B cell (primary cell): Measurements from ENCODE around the gene AXIN2. TPM values are rescaled to one million over a fixed set of nuclear protein-coding genes. Genes with fewer than 3 reads are reported as not detected.

Experiments used
- ATAC-seq: fragments of 200-7000 bp; cut with Tn5 transposase; one replicate; pipeline ENCODE4 v1.10.0; 2021; ENCODE audit warnings: low read depth, mild to moderate bottlenecking, moderate number of reproducible peaks, moderate library complexity
- CTCF ChIA-PET: fragments of 350-600 bp; sonication (Branson Sonifier 250); formaldehyde crosslinking; loops from one replicate; lab custom pipeline; 2021; ENCODE audit warnings: antibody characterized with exemption, inconsistent platforms; lab: Charles Lee
- POLR2A ChIA-PET: fragments of 350-600 bp; sonication (Branson Sonifier 250); formaldehyde crosslinking; loops from one replicate; lab custom pipeline; 2021; ENCODE audit warnings: antibody characterized with exemption; lab: Charles Lee
- DNase-seq: peaks from one replicate; pipeline ENCODE4 v3.0.0; 2013
- H2AFZ ChIP-seq: 2 replicates; pipeline ENCODE4 v1.6.1; 2012; ENCODE audit warnings: mild to moderate bottlenecking, low read depth, low read length; ENCODE audit not compliant: insufficient read depth, poor library complexity, severe bottlenecking
- H3K27ac ChIP-seq, 2 donors: 1 replicate in 1 of 2; 2 replicates in 1 of 2; pipeline ENCODE4 v1.5.1; 2012 to 2013; ENCODE audit warnings: low read length in 2 of 2, mild to moderate bottlenecking in 2 of 2, moderate library complexity in 1 of 2
- H3K27me3 ChIP-seq, 4 experiments: fragments of 200-600 bp in 1 of 4; sonication (generic) in 1 of 4; replicated peaks in 1 of 4; 1 replicate in 2 of 4; 2 replicates in 2 of 4; pipeline versions ENCODE4 v1.6.1 to v1.7.0; 2013 to 2016; ENCODE audit warnings: low read length in 3 of 4, mild to moderate bottlenecking in 2 of 4, mixed read lengths in 1 of 4, moderate library complexity in 1 of 4; ENCODE audit not compliant: insufficient read depth in 4 of 4, control insufficient read depth in 3 of 4; ENCODE audit errors: control extremely low read depth in 1 of 4
- H3K36me3 ChIP-seq, 2 experiments: replicated peaks in 1 of 2; 1 replicate in 1 of 2; 2 replicates in 1 of 2; pipeline versions ENCODE4 v1.6.1 to v1.7.1; 2013; ENCODE audit warnings: low read length in 1 of 2; ENCODE audit not compliant: insufficient read depth in 2 of 2, control insufficient read depth in 1 of 2; ENCODE audit errors: control extremely low read depth in 1 of 2, extremely low read depth in 1 of 2
- H3K4me1 ChIP-seq, 2 donors: fragments of 200-600 bp in 1 of 2; sonication (generic) in 1 of 2; 1 replicate in 1 of 2; 2 replicates in 1 of 2; pipeline versions ENCODE4 v1.5.1 to v1.6.1; 2013 to 2017; ENCODE audit warnings: low read length in 2 of 2; ENCODE audit not compliant: control insufficient read depth in 2 of 2, insufficient read depth in 2 of 2
- H3K4me2 ChIP-seq: replicated peaks from 2 replicates; pipeline ENCODE3; 2012; ENCODE audit warnings: mild to moderate bottlenecking, low read depth, low read length; ENCODE audit not compliant: poor library complexity, severe bottlenecking
- H3K4me3 ChIP-seq, 5 experiments: fragments of 200-600 bp in 1 of 5; sonication (generic) in 1 of 5; 1 replicate in 3 of 5; 2 replicates in 2 of 5; pipeline versions ENCODE4 v1.5.1 to v1.7.0; 2011 to 2016; ENCODE audit warnings: low read length in 4 of 5, mild to moderate bottlenecking in 4 of 5, low read depth in 2 of 5, control low read depth in 1 of 5, moderate library complexity in 1 of 5; ENCODE audit not compliant: insufficient read depth in 1 of 5; ENCODE audit errors: control extremely low read depth in 1 of 5, extremely low read depth in 1 of 5
- H3K79me2 ChIP-seq: fragments of 200-600 bp; sonication (generic); one replicate; pipeline ENCODE4 v1.6.0; 2016; ENCODE audit warnings: low read length; ENCODE audit not compliant: control insufficient read depth, insufficient read depth
- H3K9ac ChIP-seq: fragments of 200-600 bp; sonication (generic); 2 replicates; pipeline ENCODE4 v1.6.1; 2017; ENCODE audit warnings: mild to moderate bottlenecking, low read length, moderate library complexity
- H3K9me3 ChIP-seq, 3 donors: one replicate each; pipeline versions ENCODE4 v1.6.1 to v1.7.1; 2013; ENCODE audit warnings: low read length in 2 of 3; ENCODE audit not compliant: control insufficient read depth in 2 of 3, insufficient read depth in 1 of 3; ENCODE audit errors: control extremely low read depth in 1 of 3
- H4K20me1 ChIP-seq: 2 replicates; pipeline ENCODE4 v1.6.0; 2012; ENCODE audit warnings: mild to moderate bottlenecking, low read length; ENCODE audit not compliant: insufficient read depth, control insufficient read depth, poor library complexity, severe bottlenecking
- H3K27ac Mint-ChIP-seq: one replicate; pipeline ENCODE4 v1.8.0; 2021; ENCODE audit warnings: mixed read lengths
- H3K27me3 Mint-ChIP-seq: one replicate; pipeline ENCODE4 v1.8.0; 2021; ENCODE audit warnings: mixed read lengths
- H3K4me1 Mint-ChIP-seq: one replicate; pipeline ENCODE4 v1.8.0; 2021; ENCODE audit warnings: mixed read lengths
- H3K4me3 Mint-ChIP-seq: one replicate; pipeline ENCODE4 v1.8.0; 2021; ENCODE audit warnings: mixed read lengths
- H3K9me3 Mint-ChIP-seq: one replicate; pipeline ENCODE4 v1.8.0; 2022; ENCODE audit warnings: mixed read lengths; ENCODE audit not compliant: insufficient read depth
- EZH2 ChIP-seq: IDR thresholded peaks from 2 replicates; pipeline ENCODE4 v1.6.1; 2012; ENCODE audit warnings: borderline replicate concordance, low read depth, mild to moderate bottlenecking, moderate library complexity, low read length; ENCODE audit not compliant: insufficient read depth, poor library complexity, severe bottlenecking
- WGBS: methylation state at CpG from one replicate; pipeline ENCODE4 v1.1.5; 2013; ENCODE audit warnings: missing lambda C conversion rate; ENCODE audit not compliant: insufficient coverage; 5-methylcytosine and 5-hydroxymethylcytosine counted together
- intact Hi-C: fragments of 100-400 bp; cut with micrococcal nuclease; formaldehyde crosslinking; loops from one replicate; pipeline ENCODE4 v1.10.0; 2022
- polyA plus RNA-seq: library from polyadenylated mRNA; depleted of rRNA; stranded (reverse); fragments of >200 nt; gene quantifications from 2 replicates; pipeline ENCODE4 v1.2.3, GENCODE V29; 2012
- total RNA-seq, 2 donors: library from RNA; stranded (reverse); fragments of 120-200 nt in 1 of 2; gene quantifications; 1 replicate in 1 of 2; 2 replicates in 1 of 2; pipeline versions ENCODE4 v1.2.3 to v1.2.4, GENCODE V29; 2013 to 2022
- TF ChIP-seq, protein P1 (sequence below): fragments of 200-600 bp; IDR thresholded peaks from one replicate; pipeline ENCODE4 v1.8.0; 2022; ENCODE audit warnings: antibody characterized with exemption, mild to moderate bottlenecking

AXIN2 gene
- total and polyA plus RNA-seq, 2 donors (not counting 1 experiment from before 2014, with no cell fraction given): 0.16 to 1.2 TPM

DNA sequence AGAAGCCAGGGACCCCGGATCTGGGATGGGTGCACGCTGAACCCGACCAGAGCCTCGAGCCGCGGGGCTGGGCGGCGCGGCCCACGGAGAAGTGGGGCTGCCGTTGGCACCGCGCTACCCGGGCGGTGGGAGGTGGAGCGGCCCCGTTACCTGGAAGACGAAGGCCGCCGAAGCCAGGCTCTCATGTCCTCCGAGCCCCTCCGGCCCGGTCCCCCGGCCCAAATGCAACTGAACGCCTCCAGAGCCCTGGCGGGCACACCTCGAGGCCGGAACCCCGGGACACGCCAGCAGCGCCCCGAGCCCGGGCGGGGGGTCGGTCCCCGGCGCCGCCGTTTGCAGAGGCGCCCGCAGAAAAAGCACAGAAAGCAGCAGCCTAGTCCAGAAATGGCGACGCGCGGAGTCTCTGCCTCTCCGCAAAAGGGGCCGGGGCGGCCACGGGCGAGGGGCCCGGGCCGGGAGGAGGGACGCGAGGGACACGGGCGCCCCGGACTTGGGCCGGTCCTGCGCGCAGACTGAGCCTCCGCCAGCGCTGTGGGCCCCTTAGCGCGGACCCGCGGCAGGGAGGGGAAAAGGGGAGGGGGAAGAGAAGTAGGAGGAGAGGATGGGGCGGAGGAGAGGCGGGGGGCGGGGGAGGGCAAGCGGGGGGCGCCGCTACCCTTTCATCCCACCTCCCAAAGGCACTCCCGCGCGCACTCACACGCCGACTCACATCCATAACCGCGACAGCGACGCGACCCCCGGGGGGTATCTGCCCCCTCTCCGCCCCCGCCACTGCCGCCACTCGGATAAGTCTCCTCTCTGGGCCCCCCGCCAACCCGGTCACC, 1.4 kb downstream of the AXIN2 start:
- DNase-seq (peak; percentile 34), ATAC-seq (no peak)
- peaks cover 0 to 47% (median 20%) of the 10 kb centered on the region in 4 experiments for H3K27me3 ChIP-seq
- 2% methylated on average over 70 of the region's 89 CpGs for WGBS
- Mint-ChIP-seq H3K4me3 (peak overlapping the region; percentile 79), H3K27me3 (peaks cover 21% of the 10 kb centered on the region), H3K27ac (no peak overlapping the region), H3K9me3 (no peaks in the 10 kb centered on the region), H3K4me1 (peaks cover 19% of the 10 kb centered on the region)
- H3K4me3 ChIP-seq: peak overlapping the region in 4 of 5 experiments; percentile 29 to 70 (median 68)
- H3K79me2 ChIP-seq: peaks cover 4% of the 10 kb centered on the region
- no peak overlapping the region for H3K27ac ChIP-seq
- peak; percentile 56 for TF ChIP-seq EZH2
- TF ChIP-seq, protein P1, sequence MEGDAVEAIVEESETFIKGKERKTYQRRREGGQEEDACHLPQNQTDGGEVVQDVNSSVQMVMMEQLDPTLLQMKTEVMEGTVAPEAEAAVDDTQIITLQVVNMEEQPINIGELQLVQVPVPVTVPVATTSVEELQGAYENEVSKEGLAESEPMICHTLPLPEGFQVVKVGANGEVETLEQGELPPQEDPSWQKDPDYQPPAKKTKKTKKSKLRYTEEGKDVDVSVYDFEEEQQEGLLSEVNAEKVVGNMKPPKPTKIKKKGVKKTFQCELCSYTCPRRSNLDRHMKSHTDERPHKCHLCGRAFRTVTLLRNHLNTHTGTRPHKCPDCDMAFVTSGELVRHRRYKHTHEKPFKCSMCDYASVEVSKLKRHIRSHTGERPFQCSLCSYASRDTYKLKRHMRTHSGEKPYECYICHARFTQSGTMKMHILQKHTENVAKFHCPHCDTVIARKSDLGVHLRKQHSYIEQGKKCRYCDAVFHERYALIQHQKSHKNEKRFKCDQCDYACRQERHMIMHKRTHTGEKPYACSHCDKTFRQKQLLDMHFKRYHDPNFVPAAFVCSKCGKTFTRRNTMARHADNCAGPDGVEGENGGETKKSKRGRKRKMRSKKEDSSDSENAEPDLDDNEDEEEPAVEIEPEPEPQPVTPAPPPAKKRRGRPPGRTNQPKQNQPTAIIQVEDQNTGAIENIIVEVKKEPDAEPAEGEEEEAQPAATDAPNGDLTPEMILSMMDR: no peak
- intact Hi-C loops: no loop called here
- peaks cover 27% of the 10 kb centered on the region for H4K20me1 ChIP-seq
- CTCF ChIA-PET: interaction anchor here (0.6 kb wide), 2 partner anchors 608 to 1692 kb away, joined by 3 read pairs; no protein-coding TSS in a partner anchor
- H3K4me1 ChIP-seq: peaks cover 16 to 37% of the 10 kb centered on the region in 2 donors
- H3K4me2 ChIP-seq: peak overlapping the region; percentile 98
- POLR2A ChIA-PET: no interaction called here
- H3K9me3 ChIP-seq: peaks cover 0 to 13% (median 0%) of the 10 kb centered on the region in 3 donors
- peak overlapping the region; percentile 67 for H3K9ac ChIP-seq
- peak overlapping the region; percentile 84 for H2AFZ ChIP-seq
- H3K36me3 ChIP-seq: no peaks in the 10 kb centered on the region

- H3K27me3 Mint-ChIP-seq: peaks cover 18% of the 10 kb centered on the region
- Histone ChIP-seq H3K4me2 (peak overlapping the region; percentile 98), H3K4me1 (peaks cover 16 to 32% of the 10 kb centered on the region in 2 donors), H4K20me1 (peaks cover 27% of the 10 kb centered on the region), H3K9me3 (peaks cover 0 to 13% (median 0%) of the 10 kb centered on the region in 3 donors), H3K27me3 (peaks cover 0 to 47% (median 20%) of the 10 kb centered on the region in 4 experiments), H3K9ac (peak overlapping the region; percentile 61), H3K36me3 (no peaks in the 10 kb centered on the region), H2AFZ (peak overlapping the region; percentile 84), H3K27ac (no peak overlapping the region), H3K4me3 (peak overlapping the region in 4 of 5 experiments; percentile 29 to 70 (median 68)), H3K79me2 (peaks cover 4% of the 10 kb centered on the region)
- H3K27ac Mint-ChIP-seq: no peak overlapping the region
- ChIA-PET POLR2A (no interaction called here), CTCF (interaction anchor here (0.6 kb wide), 2 partner anchors 607 to 1693 kb away, joined by 3 read pairs; no protein-coding TSS in a partner anchor)
- TF ChIP-seq, protein P1: no peak
- TF ChIP-seq EZH2: no peak
- no peak for ATAC-seq
- WGBS: 2% methylated on average over 13 of the region's 13 CpGs
- no peak for DNase-seq
- peaks cover 19% of the 10 kb centered on the region for H3K4me1 Mint-ChIP-seq
- peak overlapping the region; percentile 79 for H3K4me3 Mint-ChIP-seq
- intact Hi-C loops: no loop called here
- no peaks in the 10 kb centered on the region for H3K9me3 Mint-ChIP-seq
These were observed 2.0 kb downstream of the AXIN2 start for GRCh38 chr17:65559461-65559803.
